WI38 (cell line): ENCODE results near the gene RAB9B.
A peak's percentile ranks its signal among the peaks of the same experiment; 100 is the strongest.

Experiments used
- H3K4me3 ChIP-seq: 2 replicates; pipeline ENCODE4 v1.5.1; 2011; ENCODE audit warnings: low read depth, mild to moderate bottlenecking, control low read depth, low read length
- TF ChIP-seq, protein P1 (sequence below): IDR thresholded peaks from 2 replicates; pipeline ENCODE4 v1.5.1; 2012; ENCODE audit warnings: low read depth, mild to moderate bottlenecking, control low read depth, low read length

The RAB9B gene

GRCh38 chrX:103849558-103849957 is 17.5 kb upstream of the RAB9B start:
- H3K4me3 ChIP-seq: no peak overlapping the region
- TF ChIP-seq, protein P1, sequence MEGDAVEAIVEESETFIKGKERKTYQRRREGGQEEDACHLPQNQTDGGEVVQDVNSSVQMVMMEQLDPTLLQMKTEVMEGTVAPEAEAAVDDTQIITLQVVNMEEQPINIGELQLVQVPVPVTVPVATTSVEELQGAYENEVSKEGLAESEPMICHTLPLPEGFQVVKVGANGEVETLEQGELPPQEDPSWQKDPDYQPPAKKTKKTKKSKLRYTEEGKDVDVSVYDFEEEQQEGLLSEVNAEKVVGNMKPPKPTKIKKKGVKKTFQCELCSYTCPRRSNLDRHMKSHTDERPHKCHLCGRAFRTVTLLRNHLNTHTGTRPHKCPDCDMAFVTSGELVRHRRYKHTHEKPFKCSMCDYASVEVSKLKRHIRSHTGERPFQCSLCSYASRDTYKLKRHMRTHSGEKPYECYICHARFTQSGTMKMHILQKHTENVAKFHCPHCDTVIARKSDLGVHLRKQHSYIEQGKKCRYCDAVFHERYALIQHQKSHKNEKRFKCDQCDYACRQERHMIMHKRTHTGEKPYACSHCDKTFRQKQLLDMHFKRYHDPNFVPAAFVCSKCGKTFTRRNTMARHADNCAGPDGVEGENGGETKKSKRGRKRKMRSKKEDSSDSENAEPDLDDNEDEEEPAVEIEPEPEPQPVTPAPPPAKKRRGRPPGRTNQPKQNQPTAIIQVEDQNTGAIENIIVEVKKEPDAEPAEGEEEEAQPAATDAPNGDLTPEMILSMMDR: no peak

DNA sequence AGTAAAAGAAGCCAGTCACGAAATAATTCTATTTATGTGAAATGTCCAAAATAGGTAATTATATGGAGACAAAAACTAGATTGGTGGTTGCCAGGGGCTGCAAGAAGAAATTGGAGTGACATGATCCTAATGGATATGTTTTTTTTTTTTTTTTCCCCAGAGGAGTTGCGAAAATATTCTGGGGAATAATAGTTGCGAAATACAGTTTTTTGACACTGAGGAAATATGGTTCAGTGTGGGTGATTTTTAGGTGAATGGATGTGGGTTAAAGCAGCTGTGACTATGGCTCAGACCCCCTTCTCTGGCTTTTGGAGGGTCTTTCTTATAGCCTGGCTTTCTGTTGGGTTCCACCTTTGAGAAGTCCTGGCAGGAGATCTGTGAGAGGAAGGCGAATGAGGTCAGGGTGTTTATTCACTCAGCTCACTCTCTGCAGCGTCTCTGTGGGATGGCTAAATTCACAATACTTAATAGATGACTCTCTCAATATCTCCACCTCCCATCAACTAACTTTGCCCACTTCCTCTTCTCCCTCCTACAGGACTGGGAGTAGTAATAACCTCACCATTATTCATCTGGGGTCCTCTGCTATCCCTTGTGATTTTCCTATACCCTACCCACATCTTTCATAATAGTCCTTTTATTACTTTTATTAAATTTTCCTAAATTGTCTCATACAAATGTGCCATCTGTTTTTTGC is 15.3 kb upstream of the RAB9B start:
- TF ChIP-seq, protein P1: no peak
- H3K4me3 ChIP-seq: no peak overlapping the region

- H3K4me3 ChIP-seq: no peak overlapping the region
- TF ChIP-seq, protein P1: no peak
Observed at GRCh38 chrX:103846386-103846785, 14.3 kb upstream of the RAB9B start.

GRCh38 chrX:103845165-103845653 is 13.2 kb upstream of the RAB9B start:
- H3K4me3 ChIP-seq: no peak overlapping the region
- TF ChIP-seq, protein P1: peak; percentile 58

DNA sequence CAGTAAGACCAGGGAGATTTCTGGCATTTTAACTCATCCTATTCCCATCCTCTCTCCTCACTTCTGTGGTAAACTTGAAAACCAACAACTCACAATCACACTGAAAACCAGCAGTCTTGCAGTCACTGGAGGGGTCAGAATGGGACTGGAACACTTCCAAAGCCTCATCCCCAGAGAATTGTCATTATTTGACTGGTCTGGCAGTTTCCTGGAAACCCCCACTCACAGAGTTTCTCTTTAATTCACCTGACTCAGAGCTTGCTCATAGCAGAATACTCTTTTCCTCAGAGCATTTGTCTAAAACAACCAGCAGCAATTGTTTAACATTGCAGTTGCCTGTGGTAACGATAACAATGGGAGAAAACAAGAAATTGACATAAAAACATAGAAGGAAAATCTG is 7.3 kb upstream of the RAB9B start:
- no peak overlapping the region for H3K4me3 ChIP-seq
- TF ChIP-seq, protein P1: no peak

- TF ChIP-seq, protein P1: no peak
- peak overlapping the region; percentile 49 for H3K4me3 ChIP-seq
Observed at GRCh38 chrX:103831342-103831802, 685 bp downstream of the RAB9B start.

DNA sequence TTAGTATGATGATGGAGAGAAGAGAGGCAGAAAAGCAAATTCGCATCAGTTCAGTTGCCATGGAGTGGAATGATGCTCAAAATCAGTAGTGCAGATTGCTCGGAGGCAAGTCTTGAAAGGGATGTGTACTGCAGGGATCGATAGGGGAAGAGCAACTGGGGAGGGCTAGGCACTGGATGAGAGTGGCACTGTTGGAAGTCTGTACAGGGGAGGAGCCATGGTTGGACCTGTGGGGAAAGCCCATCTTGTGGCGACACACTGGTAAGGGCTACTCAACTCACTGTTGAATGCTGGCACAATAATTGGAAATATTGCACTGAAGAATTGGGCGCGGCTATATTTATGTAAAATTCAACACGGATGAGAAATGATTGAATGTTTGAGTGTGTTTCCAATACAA is 1.2 kb downstream of the RAB9B start:
- TF ChIP-seq, protein P1: no peak
- H3K4me3 ChIP-seq: no peak overlapping the region
